ENCODE measurements around the gene SDK1.
A peak's percentile ranks its signal among the peaks of the same experiment; 100 is the strongest.

SDK1 gene

DNA sequence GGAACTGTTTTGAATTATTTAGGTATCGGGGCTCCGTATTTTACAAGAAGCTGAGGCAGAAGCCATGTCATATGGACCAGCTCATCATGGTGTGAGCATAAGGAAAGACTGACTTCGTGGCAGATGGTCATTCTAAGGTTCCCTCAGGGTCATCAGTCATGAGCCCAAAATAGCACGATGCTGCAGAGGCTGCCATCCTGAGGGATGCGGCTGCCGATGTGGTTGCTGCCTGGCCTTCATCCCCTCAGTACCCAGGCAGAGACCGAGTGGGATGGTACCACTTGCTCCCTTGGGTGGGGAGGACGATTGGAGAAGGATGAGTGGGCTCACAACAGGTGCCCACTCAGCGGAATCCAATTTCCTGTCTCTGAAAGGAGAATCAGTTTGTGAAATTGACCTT lies 490.3 kb downstream of the SDK1 start:
- TF ChIP-seq, protein P1, sequence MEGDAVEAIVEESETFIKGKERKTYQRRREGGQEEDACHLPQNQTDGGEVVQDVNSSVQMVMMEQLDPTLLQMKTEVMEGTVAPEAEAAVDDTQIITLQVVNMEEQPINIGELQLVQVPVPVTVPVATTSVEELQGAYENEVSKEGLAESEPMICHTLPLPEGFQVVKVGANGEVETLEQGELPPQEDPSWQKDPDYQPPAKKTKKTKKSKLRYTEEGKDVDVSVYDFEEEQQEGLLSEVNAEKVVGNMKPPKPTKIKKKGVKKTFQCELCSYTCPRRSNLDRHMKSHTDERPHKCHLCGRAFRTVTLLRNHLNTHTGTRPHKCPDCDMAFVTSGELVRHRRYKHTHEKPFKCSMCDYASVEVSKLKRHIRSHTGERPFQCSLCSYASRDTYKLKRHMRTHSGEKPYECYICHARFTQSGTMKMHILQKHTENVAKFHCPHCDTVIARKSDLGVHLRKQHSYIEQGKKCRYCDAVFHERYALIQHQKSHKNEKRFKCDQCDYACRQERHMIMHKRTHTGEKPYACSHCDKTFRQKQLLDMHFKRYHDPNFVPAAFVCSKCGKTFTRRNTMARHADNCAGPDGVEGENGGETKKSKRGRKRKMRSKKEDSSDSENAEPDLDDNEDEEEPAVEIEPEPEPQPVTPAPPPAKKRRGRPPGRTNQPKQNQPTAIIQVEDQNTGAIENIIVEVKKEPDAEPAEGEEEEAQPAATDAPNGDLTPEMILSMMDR (conservative IDR thresholded peaks at IDR 0.05; ENCODE audit: low read depth, low read length), result no peak
- DNase-seq (ENCODE audit: low read depth), result no peak
- no peak overlapping the region for H3K4me3 ChIP-seq (ENCODE audit: low read depth, low read length)

DNA sequence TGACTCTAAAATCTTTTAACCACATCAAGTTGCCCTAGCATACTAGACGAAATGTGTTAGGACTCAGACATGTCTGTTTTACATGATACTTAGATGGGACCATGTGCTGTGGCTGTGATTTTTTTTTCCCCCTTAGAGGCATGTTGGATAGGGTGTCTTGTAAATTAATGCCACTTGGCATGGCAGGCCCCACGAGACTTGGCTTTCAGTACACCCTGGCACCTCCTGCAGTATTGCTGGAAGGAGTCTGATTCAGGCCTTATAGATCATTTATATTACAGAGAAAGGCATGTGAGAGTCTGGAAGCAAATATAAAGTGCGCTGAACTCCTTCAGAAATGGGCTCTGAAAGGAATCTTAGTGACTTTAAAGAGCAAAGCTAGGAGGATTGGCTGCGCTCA lies 494.1 kb downstream of the SDK1 start:
- TF ChIP-seq, protein P1 (conservative IDR thresholded peaks at IDR 0.05; ENCODE audit: low read depth, low read length), result no peak
- no peak overlapping the region for H3K4me3 ChIP-seq (ENCODE audit: low read depth, low read length)

DNA sequence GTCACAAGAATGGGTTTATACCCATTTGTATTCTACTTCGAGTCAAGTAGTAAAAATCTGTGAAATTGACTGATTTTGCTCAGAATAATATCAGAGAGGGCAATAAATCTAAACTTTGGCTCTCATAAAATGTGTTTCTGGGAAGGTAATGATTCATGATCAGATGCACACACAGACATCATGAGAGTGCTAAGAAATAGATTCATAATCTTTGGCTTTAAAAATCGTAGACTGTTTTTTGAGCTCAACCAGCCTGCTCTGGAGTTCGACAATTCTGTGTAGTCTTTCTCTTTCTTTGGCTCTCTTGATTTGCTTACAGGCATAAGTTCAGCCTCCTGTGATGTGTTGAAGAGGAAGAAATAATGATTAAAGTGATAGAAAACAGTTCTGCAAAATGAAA lies 494.7 kb downstream of the SDK1 start:
- no peak for DNase-seq (ENCODE audit: low read depth)
- TF ChIP-seq, protein P1 (conservative IDR thresholded peaks at IDR 0.05; ENCODE audit: low read depth, low read length), result no peak
- H3K4me3 ChIP-seq (ENCODE audit: low read depth, low read length), result no peak overlapping the region

More for the DNA sequence above, 494.1 kb downstream of the SDK1 start:
- DNase-seq (ENCODE audit: low read depth), result no peak

DNA sequence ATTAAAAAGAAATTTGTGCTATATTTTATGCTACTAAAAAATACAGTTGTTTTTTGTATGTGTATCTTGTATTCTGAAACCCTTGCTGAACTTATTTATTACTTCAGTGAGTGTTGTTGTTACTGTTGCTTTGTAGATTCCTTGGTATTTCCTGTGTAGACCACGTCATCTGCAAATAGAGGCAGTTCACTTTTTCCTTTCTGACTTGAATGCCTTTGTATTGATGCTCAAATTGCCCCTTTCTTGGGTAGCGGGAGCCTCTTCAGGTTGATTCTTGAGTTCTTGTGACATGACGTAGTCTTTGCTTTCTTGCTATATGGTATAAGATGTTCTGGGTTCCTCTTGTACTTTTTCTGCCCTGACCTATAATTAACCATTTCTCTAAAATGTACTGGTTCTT lies 504.1 kb downstream of the SDK1 start:
- TF ChIP-seq, protein P1 (conservative IDR thresholded peaks at IDR 0.05; ENCODE audit: low read depth, low read length), result no peak
- DNase-seq (ENCODE audit: low read depth), result peak; percentile 40
- H3K4me3 ChIP-seq (ENCODE audit: low read depth, low read length), result no peak overlapping the region

DNA sequence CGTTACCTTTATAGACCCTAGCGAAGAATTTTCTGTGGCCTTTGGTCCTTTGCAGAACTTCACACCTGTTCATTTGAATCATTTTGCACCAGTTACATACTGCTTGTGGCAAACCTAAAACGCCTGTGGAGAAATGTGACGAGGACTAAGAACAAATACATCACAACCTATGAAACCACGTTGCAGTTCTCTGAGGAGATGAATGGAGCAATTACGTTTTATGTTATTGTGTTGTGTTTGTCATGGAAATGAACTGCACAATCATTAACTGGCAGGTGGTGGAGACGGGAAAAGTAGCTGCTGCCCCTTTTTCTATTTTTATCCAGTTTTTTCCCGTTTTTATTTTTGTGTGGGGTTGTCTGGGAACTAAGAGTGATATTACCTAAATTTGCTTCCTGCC lies 505.5 kb downstream of the SDK1 start:
- TF ChIP-seq, protein P1 (conservative IDR thresholded peaks at IDR 0.05; ENCODE audit: low read depth, low read length), result no peak
- H3K4me3 ChIP-seq (ENCODE audit: low read depth, low read length), result no peak overlapping the region
- DNase-seq (ENCODE audit: low read depth), result no peak

DNA sequence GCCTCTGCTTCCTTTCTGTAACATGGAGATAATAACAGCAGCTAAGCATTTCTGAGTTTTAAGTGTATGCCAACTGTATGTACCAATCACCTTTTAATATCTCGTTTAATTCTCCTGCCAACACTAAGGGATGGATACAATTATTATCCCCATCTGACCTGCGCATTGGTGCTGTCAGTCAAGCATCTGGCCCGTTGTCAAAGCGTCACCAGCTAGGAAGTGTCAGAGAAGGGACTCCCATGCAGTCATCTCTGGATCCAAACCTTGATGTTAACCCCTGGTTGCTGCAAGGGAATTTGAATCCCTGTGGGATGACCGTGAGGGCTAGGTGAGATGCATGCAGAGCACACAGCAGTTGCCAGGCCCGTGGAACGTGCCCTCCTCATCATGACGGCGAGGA lies 506.8 kb downstream of the SDK1 start:
- DNase-seq (ENCODE audit: low read depth), result no peak
- TF ChIP-seq, protein P1 (conservative IDR thresholded peaks at IDR 0.05; ENCODE audit: low read depth, low read length), result no peak
- H3K4me3 ChIP-seq (ENCODE audit: low read depth, low read length), result no peak overlapping the region

DNA sequence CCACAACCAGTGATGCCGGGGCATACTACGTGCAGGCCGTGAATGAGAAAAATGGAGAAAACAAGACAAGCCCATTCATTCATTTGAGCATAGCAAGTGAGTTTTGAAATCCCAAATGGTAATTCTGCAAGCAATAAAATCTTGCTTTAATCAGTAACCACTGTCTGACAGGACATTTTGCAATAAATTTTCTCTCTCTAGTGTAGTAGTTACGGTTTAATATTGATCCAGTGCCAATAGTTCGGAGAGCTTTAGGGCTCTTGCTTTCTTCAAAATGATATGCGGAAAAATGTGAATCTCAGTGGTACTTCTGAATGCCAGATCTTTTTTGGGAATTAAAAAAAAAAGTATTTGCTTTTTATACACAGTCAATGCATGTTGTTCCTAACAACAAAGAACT lies 520.4 kb downstream of the SDK1 start:
- no peak for DNase-seq (ENCODE audit: low read depth)
- TF ChIP-seq, protein P1 (conservative IDR thresholded peaks at IDR 0.05; ENCODE audit: low read depth, low read length), result no peak
- no peak overlapping the region for H3K4me3 ChIP-seq (ENCODE audit: low read depth, low read length)

All from choroid plexus epithelial cell (primary cell).